Measurements from ENCODE around the gene INTS15. TPM values are rescaled to one million over a fixed set of nuclear protein-coding genes. Genes with fewer than 3 reads are reported as not detected.

The INTS15 gene
- total RNA-seq, 1 donor from 2014 or later, result 36.0 TPM

DNA sequence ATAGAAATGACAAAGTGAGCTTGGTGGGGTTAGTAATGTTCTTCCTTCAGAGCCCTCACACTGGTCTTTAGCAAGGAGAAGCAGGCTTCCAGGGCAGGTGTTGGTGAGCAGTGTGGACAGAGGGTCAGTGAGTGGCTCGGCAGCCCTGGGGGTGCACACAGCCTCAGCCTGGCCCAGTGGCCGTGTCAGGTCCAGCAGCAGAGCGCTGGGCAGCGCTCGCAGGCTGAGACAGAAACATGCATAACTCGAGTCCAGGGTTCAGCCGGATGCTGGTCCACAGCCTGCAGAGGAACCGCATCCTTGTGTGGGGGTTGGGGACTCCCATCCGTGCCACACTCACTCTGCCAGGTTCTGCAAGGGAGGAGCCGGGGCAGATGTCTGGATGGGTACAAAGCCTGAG, 14.6 kb downstream of the INTS15 start:
- TF ChIP-seq CTCF (IDR thresholded peaks at IDR 0.05; ENCODE audit: insufficient read depth, low read length, poor library complexity, severe bottlenecking), result no peak
- DNase-seq (ENCODE audit: low read depth), result no peak
- no peaks in the 10 kb centered on the region for H3K36me3 ChIP-seq (ENCODE audit: control insufficient read depth, insufficient read depth, low read length)

GRCh38 chr7:6606866-6607583, 17.2 kb downstream of the INTS15 start:
- DNase-seq (ENCODE audit: low read depth), result no peak
- TF ChIP-seq CTCF (IDR thresholded peaks at IDR 0.05; ENCODE audit: insufficient read depth, low read length, poor library complexity, severe bottlenecking), result no peak
- Histone ChIP-seq H3K4me3 (ENCODE audit: low read depth, low read length) (no peak overlapping the region), H3K27me3 (ENCODE audit: control insufficient read depth, insufficient read depth, low read length) (no peaks in the 10 kb centered on the region), H3K36me3 (ENCODE audit: control insufficient read depth, insufficient read depth, low read length) (no peaks in the 10 kb centered on the region)

More for the DNA sequence above, 14.6 kb downstream of the INTS15 start:
- Histone ChIP-seq H3K4me3 (ENCODE audit: low read depth, low read length) (no peak overlapping the region), H3K27me3 (ENCODE audit: control insufficient read depth, insufficient read depth, low read length) (no peaks in the 10 kb centered on the region)

DNA sequence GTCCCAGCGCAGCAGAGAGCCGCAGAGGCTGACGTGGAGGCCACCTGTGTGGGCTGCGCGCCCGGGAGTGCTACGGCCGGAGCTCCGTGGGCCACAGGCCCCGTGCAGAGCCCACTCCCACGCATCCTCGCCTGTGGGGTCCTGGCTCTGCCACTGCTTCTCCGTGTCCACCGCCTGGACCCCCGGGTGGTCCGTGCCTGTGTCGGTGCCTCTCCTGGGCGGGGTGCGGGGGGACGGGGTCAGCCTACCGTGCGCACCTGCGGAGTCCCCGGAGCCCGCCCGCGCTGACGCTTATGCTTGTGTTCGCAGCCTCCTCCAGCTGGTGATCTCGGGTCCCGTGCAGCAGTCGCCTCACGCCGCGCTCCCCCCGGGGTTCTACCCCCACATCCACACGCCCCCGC, 17.8 kb downstream of the INTS15 start:
- Histone ChIP-seq H3K36me3 (ENCODE audit: control insufficient read depth, insufficient read depth, low read length) (no peaks in the 10 kb centered on the region), H3K27me3 (ENCODE audit: control insufficient read depth, insufficient read depth, low read length) (peaks cover under 1% of the 10 kb centered on the region), H3K4me3 (ENCODE audit: low read depth, low read length) (no peak overlapping the region)
- TF ChIP-seq CTCF (IDR thresholded peaks at IDR 0.05; ENCODE audit: insufficient read depth, low read length, poor library complexity, severe bottlenecking), result no peak
- no peak for DNase-seq (ENCODE audit: low read depth)

DNA sequence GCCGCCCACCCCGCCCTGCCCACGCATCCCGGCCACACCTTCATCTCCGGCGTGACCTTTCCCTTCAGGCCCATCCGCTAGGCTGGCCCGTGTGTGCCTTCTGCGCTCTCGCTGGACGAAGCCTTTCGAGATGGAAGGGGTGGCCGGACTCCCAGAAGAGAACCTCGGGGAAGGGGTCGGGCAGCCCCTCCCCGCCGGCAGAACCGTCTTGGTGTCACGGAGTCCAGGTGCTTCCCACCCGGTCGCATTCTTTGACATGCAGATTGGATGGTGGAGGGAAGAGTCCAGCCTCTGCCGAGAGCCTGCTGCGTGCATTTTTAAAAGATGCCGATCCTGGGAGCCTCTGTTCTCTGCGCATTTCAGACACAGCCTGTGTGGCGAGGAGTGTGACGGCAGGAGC, 18.3 kb downstream of the INTS15 start:
- H3K27me3 ChIP-seq (ENCODE audit: control insufficient read depth, insufficient read depth, low read length), result peaks cover 3% of the 10 kb centered on the region
- TF ChIP-seq CTCF (IDR thresholded peaks at IDR 0.05; ENCODE audit: insufficient read depth, low read length, poor library complexity, severe bottlenecking), result no peak
- DNase-seq (ENCODE audit: low read depth), result no peak
- no peaks in the 10 kb centered on the region for H3K36me3 ChIP-seq (ENCODE audit: control insufficient read depth, insufficient read depth, low read length)
- H3K4me3 ChIP-seq (ENCODE audit: low read depth, low read length), result no peak overlapping the region

DNA sequence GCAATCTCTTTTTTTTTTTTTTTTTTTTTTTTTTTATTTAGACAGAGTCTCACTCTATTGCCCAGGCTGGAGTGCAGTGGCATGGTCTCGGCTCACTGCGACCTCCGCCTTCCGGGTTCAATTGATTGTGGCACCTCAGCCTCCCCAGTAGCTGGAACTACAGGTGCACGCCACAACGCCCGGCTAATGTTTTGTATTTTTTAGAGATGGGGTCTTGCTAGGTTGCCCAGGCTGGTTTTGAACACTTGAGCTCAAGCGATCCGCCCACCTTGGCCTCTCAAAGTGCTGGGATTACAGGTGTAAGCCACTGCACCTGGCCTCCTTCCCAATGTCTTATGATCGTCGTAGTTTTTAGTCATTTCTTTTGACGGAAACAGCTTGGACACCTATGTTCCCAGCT, 19.0 kb downstream of the INTS15 start:
- Histone ChIP-seq H3K4me3 (ENCODE audit: low read depth, low read length) (no peak overlapping the region), H3K36me3 (ENCODE audit: control insufficient read depth, insufficient read depth, low read length) (no peaks in the 10 kb centered on the region), H3K27me3 (ENCODE audit: control insufficient read depth, insufficient read depth, low read length) (peaks cover 6% of the 10 kb centered on the region)
- no peak for TF ChIP-seq CTCF (IDR thresholded peaks at IDR 0.05; ENCODE audit: insufficient read depth, low read length, poor library complexity, severe bottlenecking)
- no peak for DNase-seq (ENCODE audit: low read depth)

- H3K36me3 ChIP-seq (ENCODE audit: control insufficient read depth, insufficient read depth, low read length), result no peaks in the 10 kb centered on the region
- DNase-seq (ENCODE audit: low read depth), result no peak
- no peak overlapping the region for H3K4me3 ChIP-seq (ENCODE audit: low read depth, low read length)
- peaks cover 9% of the 10 kb centered on the region for H3K27me3 ChIP-seq (ENCODE audit: control insufficient read depth, insufficient read depth, low read length)
- no peak for TF ChIP-seq CTCF (IDR thresholded peaks at IDR 0.05; ENCODE audit: insufficient read depth, low read length, poor library complexity, severe bottlenecking)
Observed at GRCh38 chr7:6612819-6613218, 23.0 kb downstream of the INTS15 start.
